ENCODE data around the gene PERM1.
"Not testable (repeated sequence)": the region's sequence is repeated elsewhere in the genome, so short reads cannot be mapped to it uniquely, and the experiment has no call there.

- not testable (repeated sequence) for TF ChIP-seq ATF3 (IDR thresholded peaks at IDR 0.05); YY1 (IDR thresholded peaks at IDR 0.05; ENCODE audit: extremely low read depth, insufficient replicate concordance, low read depth, low read length); POLR2A (IDR thresholded peaks at IDR 0.05; ENCODE audit: borderline replicate concordance, extremely low read depth, insufficient read depth, insufficient read length); EZH2phosphoT487 (IDR thresholded peaks at IDR 0.05; ENCODE audit: borderline replicate concordance); ZBTB33 (IDR thresholded peaks at IDR 0.05; ENCODE audit: extremely low read depth, insufficient replicate concordance, low read length)
Measured at GRCh38 chr1:1012736-1013104, 30.8 kb upstream of the PERM1 start.

Data from HCT116 (cell line).